HG03442 (cell line): Measurements from ENCODE around the gene ARHGEF19.
"Not testable (repeated sequence)": the region's sequence is repeated elsewhere in the genome, so short reads cannot be mapped to it uniquely, and the experiment has no call there.

Source experiments
- ATAC-seq: cut with Tn5 transposase; IDR thresholded peaks from one replicate; pipeline ENCODE4 v1.9.1; 2021; ENCODE audit warnings: mild to moderate bottlenecking, moderate library complexity; ENCODE audit not compliant: unreplicated experiment

Gene ARHGEF19

GRCh38 chr1:16168622-16169360 lies 43.7 kb downstream of the ARHGEF19 start:
- no peak for ATAC-seq

DNA sequence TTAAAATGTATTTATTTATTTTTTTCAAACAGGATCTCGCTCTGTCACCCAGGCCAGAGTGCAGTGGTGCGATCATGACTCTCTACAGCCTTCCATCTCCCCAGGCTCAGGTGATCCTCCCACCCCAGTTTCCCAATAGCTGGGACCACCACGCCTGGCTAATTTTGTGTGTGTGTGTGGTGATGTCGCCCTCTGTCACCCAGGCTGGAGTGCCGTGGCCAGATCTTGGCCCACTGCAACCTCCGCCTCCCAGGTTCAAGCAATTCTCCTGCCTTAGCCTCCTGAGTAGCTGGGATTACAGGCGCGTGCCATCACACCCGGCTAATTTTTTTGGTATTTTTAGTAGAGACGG lies 44.3 kb downstream of the ARHGEF19 start:
- ATAC-seq = not testable (repeated sequence)

- ATAC-seq = no peak
These were observed 44.9 kb downstream of the ARHGEF19 start for GRCh38 chr1:16167331-16168143.

DNA sequence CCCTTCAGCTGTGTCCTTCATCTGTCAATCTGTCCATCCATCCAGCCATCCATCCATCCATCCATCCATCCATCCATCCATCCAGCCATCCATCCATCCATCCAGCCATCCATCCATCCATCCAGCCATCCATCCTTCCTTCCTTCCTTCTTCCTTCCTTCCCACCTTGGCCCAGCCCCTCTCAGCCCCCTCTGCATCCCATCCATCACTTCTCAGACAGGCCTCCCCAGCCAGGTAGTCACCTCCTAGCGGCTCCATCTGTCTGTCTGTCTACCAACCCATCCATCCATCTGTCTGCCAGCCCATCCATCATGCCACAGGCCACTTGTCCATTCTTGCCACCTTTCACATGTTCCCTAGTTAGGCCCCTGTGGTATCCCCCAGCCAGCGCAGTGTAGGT lies 46.3 kb downstream of the ARHGEF19 start:
- ATAC-seq = no peak

DNA sequence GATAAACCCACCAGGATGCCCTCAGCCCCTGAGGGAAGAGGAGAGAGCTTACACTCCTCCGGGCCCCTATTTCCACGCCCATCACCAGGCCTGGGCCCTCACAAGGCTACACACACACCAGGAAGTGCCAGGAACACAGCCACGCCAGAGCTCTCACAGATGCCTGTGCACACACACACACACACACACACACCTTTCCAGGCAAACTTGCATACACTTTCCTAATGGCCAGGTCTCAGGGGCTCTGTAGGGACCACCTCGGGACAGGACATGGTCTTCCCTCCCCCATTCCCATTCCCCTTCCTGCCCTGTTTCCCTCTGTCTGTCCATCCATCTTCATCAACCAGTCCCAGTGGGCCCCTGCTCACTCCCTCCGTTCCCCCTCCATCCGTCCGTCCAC lies 46.9 kb downstream of the ARHGEF19 start:
- no peak for ATAC-seq

DNA sequence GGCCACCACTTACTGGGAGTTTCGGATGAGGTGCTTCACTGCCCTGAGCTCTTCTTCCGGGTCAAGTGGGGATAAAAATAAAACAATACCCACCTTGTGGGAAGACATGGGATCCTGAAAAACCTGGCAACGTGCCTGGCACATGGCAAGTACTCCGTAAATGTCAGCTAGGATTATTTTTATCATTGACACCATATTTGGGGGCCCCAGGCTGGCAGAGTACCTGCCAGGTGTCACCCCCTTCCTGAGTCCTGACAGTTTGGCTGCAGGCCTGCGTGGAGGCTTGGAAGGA lies 47.4 kb downstream of the ARHGEF19 start:
- no peak for ATAC-seq

DNA sequence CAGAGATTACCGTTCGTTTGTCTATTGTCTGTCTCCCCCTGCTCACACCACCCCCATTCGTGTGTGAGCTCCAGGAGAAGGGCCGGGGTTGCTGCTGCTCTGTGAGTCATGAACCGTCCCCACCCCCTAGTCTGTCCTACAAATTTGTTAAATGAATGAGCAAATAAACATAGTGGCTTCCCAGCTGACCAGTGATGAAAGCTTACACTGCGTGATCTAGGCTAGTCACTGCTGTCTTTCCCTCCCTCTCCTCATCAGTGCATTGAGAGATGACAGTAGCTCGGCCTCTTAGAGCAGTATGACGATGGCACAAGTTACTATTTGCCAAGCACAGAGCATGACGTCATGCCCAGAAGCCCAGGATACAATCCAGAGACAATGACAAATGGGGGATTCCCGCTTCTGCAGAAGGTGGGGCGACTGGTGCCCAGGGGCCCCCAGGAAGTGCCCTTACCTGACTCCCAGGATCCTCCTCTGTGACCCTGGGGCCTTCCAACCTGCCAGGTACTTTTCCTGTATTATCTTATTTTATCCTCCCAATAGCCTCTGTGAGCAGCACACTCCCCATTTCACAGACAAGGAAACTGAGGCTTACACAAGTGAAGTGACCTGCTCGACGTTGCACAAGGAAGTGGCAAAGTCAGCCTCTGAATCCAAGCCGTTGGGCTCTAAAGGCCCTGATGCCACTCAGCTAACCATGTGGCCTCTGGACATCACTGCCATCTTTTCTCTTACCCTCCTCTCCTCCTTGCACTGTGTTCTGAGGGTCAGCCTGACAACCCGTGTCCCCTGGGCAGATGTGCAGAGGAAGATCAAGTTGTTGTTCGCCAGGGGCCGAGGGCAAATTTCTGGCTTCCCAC lies 48.0 kb downstream of the ARHGEF19 start:
- ATAC-seq = no peak

- ATAC-seq = not testable (repeated sequence)
These were observed 48.7 kb downstream of the ARHGEF19 start for GRCh38 chr1:16163608-16164212.

DNA sequence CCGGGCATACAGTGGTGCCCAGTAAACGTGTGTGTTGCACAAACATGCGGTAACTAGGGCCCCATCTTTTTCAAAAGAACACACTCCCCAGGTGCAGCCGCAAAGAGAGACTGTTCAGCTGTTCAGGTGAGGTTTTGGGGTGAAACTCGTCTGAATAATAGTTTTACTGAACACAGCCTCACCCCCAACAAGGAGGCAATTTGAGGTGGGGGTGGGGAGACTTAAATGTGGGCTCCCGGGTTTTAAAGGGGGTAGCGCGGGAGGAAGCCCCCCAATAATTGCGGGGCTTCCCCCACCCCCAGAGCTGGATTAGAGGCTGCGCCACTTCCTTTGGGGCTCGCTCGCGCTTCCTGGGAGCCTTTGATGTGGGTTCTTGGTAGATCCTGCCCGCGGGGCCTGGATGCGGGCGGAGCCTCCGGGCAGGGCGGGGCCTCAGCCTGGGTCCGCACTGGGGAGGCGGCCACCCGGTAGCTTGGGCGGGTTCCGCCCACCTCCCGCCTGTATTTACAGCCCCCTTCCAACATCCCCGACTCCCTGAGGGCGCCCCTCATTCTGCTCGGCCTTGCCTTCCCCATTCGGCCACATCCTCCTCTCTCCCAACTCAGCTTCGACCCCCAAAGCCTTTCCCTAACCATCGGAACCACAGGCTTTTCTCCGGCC lies 50.2 kb downstream of the ARHGEF19 start:
- no peak for ATAC-seq

- no peak for ATAC-seq
These were observed 50.7 kb downstream of the ARHGEF19 start for GRCh38 chr1:16161717-16162116.

DNA sequence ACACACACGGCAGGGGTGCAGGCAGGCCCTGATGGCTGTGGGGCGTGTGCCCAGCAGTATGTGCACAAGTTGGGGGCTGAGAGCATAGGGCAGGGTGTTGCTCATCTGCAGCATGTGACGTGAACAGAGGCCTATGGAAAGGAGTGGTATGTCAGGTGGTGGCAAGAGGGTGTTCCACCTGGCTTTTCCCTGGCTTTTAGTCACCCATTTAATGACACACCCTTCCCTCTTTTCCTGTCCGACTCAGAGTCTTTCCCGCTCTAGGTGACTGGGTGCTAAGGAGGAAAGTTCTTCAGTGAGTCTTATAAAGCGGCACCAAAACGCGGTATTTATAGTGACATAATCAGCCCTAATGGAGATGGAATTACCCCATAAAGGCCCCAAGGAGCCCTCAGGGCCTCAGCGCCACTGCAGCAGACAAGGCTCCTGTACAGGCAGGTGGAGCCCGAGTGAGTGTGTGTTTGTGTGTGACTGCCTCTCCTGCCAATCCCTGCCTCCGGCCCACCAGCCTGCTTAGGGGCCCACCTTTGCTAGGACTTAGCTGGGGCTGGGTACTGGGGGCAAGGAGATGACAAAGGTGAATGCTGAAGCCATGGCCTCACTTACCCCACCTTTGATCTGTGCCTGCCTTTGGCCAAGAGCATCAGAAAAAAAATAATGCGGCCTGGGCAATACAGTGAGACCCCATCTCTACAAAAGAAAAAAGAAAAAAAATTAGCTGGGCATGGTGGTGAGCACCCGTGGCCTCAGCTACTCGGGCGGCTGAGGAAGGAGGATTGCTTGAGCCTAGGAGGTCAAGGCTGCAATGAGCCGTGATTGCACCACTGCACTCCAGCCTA lies 53.2 kb downstream of the ARHGEF19 start:
- ATAC-seq = no peak

GRCh38 chr1:16158025-16158424 lies 54.4 kb downstream of the ARHGEF19 start:
- ATAC-seq = no peak

GRCh38 chr1:16156848-16157495 lies 55.5 kb downstream of the ARHGEF19 start:
- no peak for ATAC-seq

- no peak for ATAC-seq
These were observed 56.7 kb downstream of the ARHGEF19 start, which contains the start of gene EPHA2 for GRCh38 chr1:16155537-16156410. Gene EPHA2, minus strand, starts transcription at chr1:16156069. Its CDS starts 137 bp downstream, at chr1:16155932.

DNA sequence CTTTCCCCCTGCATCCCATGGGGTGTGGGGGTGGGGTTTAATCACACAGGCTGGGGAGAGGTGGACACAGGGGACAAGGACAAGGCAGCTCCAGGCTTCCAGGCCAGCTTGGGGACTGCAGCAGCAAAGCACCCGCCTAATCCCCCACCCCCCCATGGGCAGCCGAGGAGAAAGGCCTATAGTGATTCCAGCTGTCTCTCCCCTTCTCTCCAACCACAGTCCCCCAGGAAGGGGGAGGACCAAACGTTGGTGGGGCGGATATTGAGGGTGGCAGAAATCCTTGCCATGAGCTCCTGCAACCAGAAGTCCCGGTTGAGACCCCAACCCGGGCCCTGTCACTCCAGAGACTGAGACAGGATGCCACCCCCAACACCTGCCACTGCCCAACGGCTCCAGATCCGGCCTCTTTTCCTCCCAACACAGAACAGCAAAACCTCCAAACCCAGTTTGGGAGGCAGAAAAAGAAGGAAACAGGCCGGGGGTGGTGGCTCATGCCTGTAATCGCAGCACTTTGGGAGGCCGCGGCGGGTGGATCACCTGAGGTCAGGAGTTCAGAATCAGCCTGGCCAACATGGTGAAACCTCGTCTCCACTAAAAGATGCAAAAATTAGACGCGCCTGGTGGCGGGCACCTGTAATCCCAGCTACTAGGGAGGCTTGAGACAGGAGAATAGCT lies 58.3 kb downstream of the ARHGEF19 start:
- ATAC-seq = no peak

DNA sequence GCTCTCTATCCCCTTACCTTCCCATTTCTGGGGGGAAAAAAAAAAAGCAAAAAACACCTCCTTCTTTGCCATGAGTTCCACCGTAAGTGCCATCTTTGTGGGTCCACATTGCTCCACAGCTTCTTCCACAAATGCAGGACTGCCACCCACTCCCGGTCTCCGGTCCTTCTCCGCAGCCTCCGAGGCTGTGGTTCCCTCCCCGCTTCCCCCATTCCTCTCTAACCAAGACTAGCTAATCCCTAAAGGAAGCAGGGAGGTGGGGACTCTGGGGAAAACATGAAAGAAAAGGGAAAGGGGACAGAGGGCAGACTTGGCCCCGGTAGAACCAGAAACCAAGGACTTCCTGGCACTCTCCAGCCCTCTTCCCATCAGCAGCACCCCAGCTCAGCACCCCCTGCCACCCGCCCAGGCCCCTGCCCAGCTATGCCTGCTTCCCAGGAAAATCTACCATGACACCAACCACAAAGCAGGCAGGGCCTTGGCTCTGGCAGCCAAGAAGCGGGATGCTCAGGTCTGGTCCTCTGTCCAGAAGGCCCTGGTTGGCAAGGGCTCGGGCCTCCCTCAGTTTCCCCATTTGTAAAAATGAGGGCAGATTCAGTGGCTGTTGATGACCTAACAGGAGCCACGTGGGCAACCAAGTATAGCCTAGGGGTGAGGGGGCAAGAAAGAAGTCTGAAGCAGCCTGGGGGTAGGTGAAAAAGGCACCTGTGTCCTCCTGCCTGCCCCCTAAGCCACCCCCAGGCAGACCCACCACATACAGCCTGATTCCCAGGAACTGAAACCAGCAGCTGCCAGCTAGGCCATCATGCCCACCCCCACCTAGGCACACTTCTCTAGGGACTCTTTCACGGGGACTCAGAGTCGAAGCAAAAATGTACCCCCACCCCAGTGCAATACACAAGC lies 59.1 kb downstream of the ARHGEF19 start:
- no peak for ATAC-seq
